GM23248 (cell line): ENCODE data around the gene NDUFV3. TPM values are rescaled to one million over a fixed set of nuclear protein-coding genes. Genes with fewer than 3 reads are reported as not detected.
A peak's percentile ranks its signal among the peaks of the same experiment; 100 is the strongest.
"Not testable (repeated sequence)": the region's sequence is repeated elsewhere in the genome, so short reads cannot be mapped to it uniquely, and the experiment has no call there.

ENCODE experiments used
- DNase-seq: peaks from one replicate; pipeline ENCODE4 v3.0.0-alpha.2; 2015
- H2AFZ ChIP-seq: fragments of 200-600 bp; sonication (generic); 2 replicates; pipeline ENCODE4 v1.6.1; 2016; ENCODE audit warnings: antibody characterized with exemption
- H3F3A ChIP-seq: fragments of 200-600 bp; sonication (generic); 2 replicates; pipeline ENCODE4 v1.6.1; 2016; ENCODE audit warnings: mild to moderate bottlenecking, antibody characterized with exemption, mixed run types; ENCODE audit not compliant: insufficient read depth
- H3K27ac ChIP-seq: fragments of 200-600 bp; sonication (generic); 2 replicates; pipeline ENCODE4 v1.5.1; 2016; ENCODE audit warnings: mild to moderate bottlenecking
- H3K27me3 ChIP-seq: fragments of 200-600 bp; sonication (generic); replicated peaks from 2 replicates; pipeline ENCODE4 v1.6.1; 2016; ENCODE audit warnings: mild to moderate bottlenecking; ENCODE audit not compliant: insufficient read depth
- H3K36me3 ChIP-seq: fragments of 200-600 bp; sonication (generic); 2 replicates; pipeline ENCODE4 v1.6.1; 2016; ENCODE audit warnings: low read depth, mild to moderate bottlenecking
- H3K4me1 ChIP-seq: fragments of 200-600 bp; sonication (generic); 2 replicates; pipeline ENCODE4 v1.6.1; 2016; ENCODE audit warnings: mild to moderate bottlenecking; ENCODE audit not compliant: insufficient read depth
- H3K4me2 ChIP-seq: fragments of 200-600 bp; sonication (generic); one replicate; pipeline ENCODE4 v1.6.1; 2016; ENCODE audit warnings: mild to moderate bottlenecking; ENCODE audit not compliant: unreplicated experiment
- H3K4me3 ChIP-seq: fragments of 200-600 bp; sonication (generic); 2 replicates; pipeline ENCODE4 v1.5.1; 2016; ENCODE audit warnings: mild to moderate bottlenecking
- H3K79me2 ChIP-seq: fragments of 200-600 bp; sonication (generic); 2 replicates; pipeline ENCODE4 v1.6.1; 2016; ENCODE audit warnings: mild to moderate bottlenecking; ENCODE audit not compliant: insufficient read depth
- H3K9ac ChIP-seq: fragments of 200-600 bp; sonication (generic); 2 replicates; pipeline ENCODE4 v1.6.1; 2016; ENCODE audit warnings: mild to moderate bottlenecking
- H3K9me2 ChIP-seq: fragments of 200-600 bp; sonication (generic); 2 replicates; pipeline ENCODE4 v1.6.1; 2016; ENCODE audit warnings: mixed run types, mild to moderate bottlenecking, moderate library complexity; ENCODE audit not compliant: insufficient read depth
- H3K9me3 ChIP-seq: fragments of 200-600 bp; sonication (generic); one replicate; pipeline ENCODE4 v1.6.1; 2017; ENCODE audit warnings: low read depth
- H4K20me1 ChIP-seq: fragments of 200-600 bp; sonication (generic); 2 replicates; pipeline ENCODE4 v1.6.0; 2016; ENCODE audit not compliant: insufficient read depth
- EZH2 ChIP-seq: fragments of 200-600 bp; sonication (generic); IDR thresholded peaks from 2 replicates; pipeline ENCODE4 v1.6.1; 2018; ENCODE audit warnings: antibody characterized with exemption, mild to moderate bottlenecking; ENCODE audit not compliant: insufficient read depth, poor library complexity, severe bottlenecking
- EZH2phosphoT487 ChIP-seq: fragments of 200-600 bp; sonication (generic); IDR thresholded peaks from 2 replicates; pipeline ENCODE4 v1.6.1; 2018; ENCODE audit warnings: antibody characterized with exemption, moderate library complexity, mild to moderate bottlenecking, low read depth; ENCODE audit not compliant: insufficient read depth
- WGBS, 2 experiments: methylation state at CpG; one replicate each; pipeline ENCODE4 v1.1.6; 2015 to 2017; ENCODE audit warnings: low lambda C conversion rate in 2 of 2, low coverage in 1 of 2; ENCODE audit errors: missing lambda C conversion rate in 2 of 2; 5-methylcytosine and 5-hydroxymethylcytosine counted together
- in situ Hi-C: fragments of 300-500 bp; cut with MboI; formaldehyde crosslinking; loops from 2 replicates; pipeline ENCODE4 v1.15.0; 2020
- polyA plus RNA-seq: library from polyadenylated mRNA; unstranded; fragments of >200 nt; fragmentation: Nextera tagmentation; extraction: Ambion mirVana; gene quantifications from 2 replicates; pipeline ENCODE4 v1.2.1, GENCODE V29; 2016
- total RNA-seq: library from RNA; depleted of rRNA; stranded (reverse); fragments of >200 nt; shearing (Covaris generic); gene quantifications from 2 replicates; pipeline ENCODE4 v1.2.3, GENCODE V29; 2014

NDUFV3 gene
- total and polyA plus RNA-seq, 2 experiments from 2014 or later: 46.8 to 56.8 TPM

DNA sequence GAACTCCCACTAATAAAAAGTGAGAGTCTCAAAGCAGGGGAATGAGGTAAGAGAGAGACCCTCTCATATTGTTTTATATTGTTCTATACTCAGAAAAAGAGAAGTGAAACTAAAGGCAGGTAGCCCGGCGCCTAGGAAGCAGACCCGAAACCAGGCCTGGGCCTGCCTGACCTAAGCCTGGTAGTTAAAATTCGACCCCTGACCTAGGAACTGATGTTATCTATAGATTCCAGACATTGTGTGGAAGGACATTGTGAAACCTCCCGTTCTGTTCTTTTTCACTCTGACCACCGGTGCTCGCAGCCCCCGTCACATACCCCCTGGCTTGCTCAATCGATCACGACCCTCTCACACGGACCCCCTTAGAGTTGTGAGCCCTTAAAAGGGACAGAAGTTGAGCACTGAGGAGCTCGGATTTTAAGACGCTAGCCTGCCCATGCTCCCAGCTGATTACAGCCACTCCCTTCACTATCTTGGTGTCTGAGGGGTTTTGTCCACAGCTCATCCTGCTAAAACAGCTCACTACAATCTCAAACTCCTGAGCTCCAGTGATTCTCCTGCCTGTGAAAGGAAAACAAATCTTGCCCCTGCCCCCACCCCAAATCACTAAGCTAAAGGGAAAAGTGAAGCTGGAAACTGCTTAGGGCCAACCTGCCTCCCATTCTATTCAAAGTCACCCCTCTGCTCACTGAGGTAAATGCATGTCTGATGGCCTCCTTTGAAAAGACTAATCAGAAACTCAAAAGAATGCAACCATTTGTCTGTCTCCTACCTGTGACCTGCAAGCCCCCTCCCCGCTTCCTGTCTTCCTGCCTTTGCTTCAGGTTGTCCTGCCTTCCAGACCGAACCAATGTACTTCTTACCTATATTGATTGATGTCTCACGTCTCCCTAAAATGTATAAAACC, 44.2 kb downstream of the NDUFV3 start:
- WGBS, 2 experiments: 88 to 89% methylated on average over 16 of the region's 16 CpGs
- H3K9ac ChIP-seq, H3F3A ChIP-seq, H3K9me3 ChIP-seq, H3K4me2 ChIP-seq, H2AFZ ChIP-seq, H3K9me2 ChIP-seq, H3K27ac ChIP-seq, H3K27me3 ChIP-seq, H4K20me1 ChIP-seq, DNase-seq, H3K4me1 ChIP-seq, H3K79me2 ChIP-seq, H3K4me3 ChIP-seq, in situ Hi-C loops, H3K36me3 ChIP-seq: not testable (repeated sequence)

DNA sequence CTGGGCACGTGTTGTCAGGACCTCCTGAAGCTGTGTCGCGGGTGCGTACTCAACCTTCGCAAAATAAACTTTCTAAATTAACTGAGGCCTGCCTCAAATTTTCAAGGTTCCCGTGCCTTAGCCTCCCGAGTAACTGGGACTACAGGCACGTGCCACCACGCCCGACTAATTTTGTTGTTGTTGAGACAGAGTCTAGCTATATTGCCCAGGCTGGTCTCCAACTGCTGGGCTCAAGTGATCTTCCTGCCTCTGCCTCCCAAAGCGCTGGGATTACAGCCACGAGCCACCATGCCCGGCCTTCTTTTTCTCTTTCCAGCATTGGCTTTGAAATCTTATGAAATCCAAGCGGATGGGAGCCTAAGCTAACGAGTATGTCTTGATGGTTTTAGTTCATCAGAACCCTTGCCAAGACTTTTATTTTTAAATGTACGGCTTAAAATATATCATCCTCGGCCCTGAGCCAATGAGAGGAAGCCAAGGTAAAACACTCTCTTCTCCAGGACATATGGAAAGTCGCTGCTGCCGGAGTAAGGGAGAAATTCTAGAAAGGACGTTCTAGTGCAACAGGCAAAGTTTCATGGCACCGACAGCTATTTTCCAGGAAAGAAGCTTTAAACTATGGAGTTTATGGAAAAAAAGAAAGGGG, 45.0 kb downstream of the NDUFV3 start:
- Histone ChIP-seq H3K36me3 (no peaks in the 10 kb centered on the region), H3K79me2 (no peaks in the 10 kb centered on the region), H2AFZ (no peak overlapping the region), H3K9me2 (no peaks in the 10 kb centered on the region), H3K4me2 (no peak overlapping the region), H3K27me3 (no peaks in the 10 kb centered on the region), H3K4me3 (no peak overlapping the region), H3K9ac (no peak overlapping the region), H3K9me3 (no peaks in the 10 kb centered on the region), H3K27ac (no peak overlapping the region), H3F3A (peaks cover 8% of the 10 kb centered on the region), H3K4me1 (peaks cover 9% of the 10 kb centered on the region), H4K20me1 (no peaks in the 10 kb centered on the region)
- in situ Hi-C loops: no loop called here
- 67% methylated on average over 21 of the region's 21 CpGs for WGBS, 2 experiments
- DNase-seq: no peak
- no peak for TF ChIP-seq EZH2phosphoT487
- no peak for TF ChIP-seq EZH2

DNA sequence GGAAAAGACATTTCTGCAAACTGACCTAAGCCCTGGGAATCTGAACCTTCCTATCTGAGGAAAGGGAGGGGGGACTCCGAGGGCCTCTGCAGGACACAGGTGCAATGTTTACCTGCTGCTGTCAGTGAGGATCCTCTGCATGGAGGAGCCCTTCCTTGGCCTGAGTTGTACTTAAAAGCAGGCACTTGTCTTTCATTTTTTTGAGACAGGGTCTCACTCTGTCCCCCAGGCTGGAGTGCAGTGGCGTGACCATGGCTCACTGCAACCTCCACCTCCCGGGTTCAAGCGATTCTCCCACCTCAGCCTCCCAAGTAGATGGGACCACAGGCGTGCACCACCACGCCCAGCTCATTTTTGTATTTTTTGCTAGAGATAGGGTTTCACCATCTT, 45.5 kb downstream of the NDUFV3 start:
- H2AFZ ChIP-seq, H3K4me2 ChIP-seq, H4K20me1 ChIP-seq, H3K9me2 ChIP-seq, H3K9ac ChIP-seq, H3K79me2 ChIP-seq, in situ Hi-C loops, H3K4me3 ChIP-seq, H3K27me3 ChIP-seq, H3K27ac ChIP-seq, H3F3A ChIP-seq, DNase-seq, H3K4me1 ChIP-seq, H3K9me3 ChIP-seq, H3K36me3 ChIP-seq: not testable (repeated sequence)
- WGBS, 2 experiments: 95 to 96% methylated on average over 6 of the region's 6 CpGs

DNA sequence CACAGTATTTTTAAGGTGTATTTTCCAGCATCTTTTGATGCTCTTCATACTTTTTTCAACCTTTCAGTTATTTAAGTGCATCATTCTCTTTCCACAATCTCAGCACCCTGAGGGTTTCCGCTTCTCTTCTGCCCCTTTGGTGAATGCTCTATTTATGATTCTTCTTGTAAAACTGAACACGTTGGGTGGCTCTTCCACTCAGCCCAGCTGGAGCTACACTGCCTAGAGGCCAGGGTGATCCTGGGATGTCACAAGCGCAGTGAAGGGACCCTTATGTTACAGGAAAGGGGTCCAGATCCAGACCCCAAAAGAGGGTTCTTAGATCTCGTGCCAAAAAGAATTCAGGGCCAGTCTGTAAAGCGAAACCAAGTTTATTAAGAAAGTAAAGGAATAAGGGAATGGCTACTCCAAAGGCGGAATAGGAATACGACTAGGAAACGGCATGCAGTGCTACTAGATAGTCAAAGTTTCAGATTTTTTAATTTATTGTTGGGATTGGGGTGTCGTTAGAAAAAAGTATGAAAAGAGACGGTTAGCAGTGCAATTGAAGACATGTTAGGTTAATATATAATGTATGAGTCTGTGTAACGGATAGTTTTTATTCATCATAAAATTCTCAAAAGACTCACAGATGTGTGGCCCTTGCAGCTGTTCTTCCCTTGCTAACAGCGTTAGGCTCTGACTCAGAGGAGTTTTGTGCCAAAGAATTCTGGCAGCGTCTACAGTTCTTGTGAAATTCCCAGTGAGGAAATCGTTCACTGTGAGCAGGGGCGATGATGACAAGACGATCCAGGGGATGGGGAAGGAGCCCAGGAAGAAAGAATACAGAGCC, 46.7 kb downstream of the NDUFV3 start:
- Histone ChIP-seq H3K4me2 (peak overlapping the region; percentile 83), H3K36me3 (no peaks in the 10 kb centered on the region), H4K20me1 (no peaks in the 10 kb centered on the region), H3K27ac (peak overlapping the region; percentile 40), H3K9ac (peak overlapping the region; percentile 57), H3K27me3 (no peaks in the 10 kb centered on the region), H3K9me3 (no peaks in the 10 kb centered on the region), H3K79me2 (no peaks in the 10 kb centered on the region), H2AFZ (peak overlapping the region; percentile 44), H3K4me3 (peak overlapping the region; percentile 67), H3K4me1 (peaks cover 9% of the 10 kb centered on the region), H3K9me2 (no peaks in the 10 kb centered on the region), H3F3A (peaks cover 8% of the 10 kb centered on the region)
- WGBS, 2 experiments: 5 to 10% methylated on average over 16 of the region's 16 CpGs
- in situ Hi-C loops: no loop called here
- DNase-seq: peak; percentile 96
- no peak for TF ChIP-seq EZH2phosphoT487
- no peak for TF ChIP-seq EZH2
